ENCODE measurements around the gene HOXD11.

GRCh38 chr2:176082824-176083751 is 24.0 kb upstream of the HOXD11 start:
- TF ChIP-seq, protein P1, sequence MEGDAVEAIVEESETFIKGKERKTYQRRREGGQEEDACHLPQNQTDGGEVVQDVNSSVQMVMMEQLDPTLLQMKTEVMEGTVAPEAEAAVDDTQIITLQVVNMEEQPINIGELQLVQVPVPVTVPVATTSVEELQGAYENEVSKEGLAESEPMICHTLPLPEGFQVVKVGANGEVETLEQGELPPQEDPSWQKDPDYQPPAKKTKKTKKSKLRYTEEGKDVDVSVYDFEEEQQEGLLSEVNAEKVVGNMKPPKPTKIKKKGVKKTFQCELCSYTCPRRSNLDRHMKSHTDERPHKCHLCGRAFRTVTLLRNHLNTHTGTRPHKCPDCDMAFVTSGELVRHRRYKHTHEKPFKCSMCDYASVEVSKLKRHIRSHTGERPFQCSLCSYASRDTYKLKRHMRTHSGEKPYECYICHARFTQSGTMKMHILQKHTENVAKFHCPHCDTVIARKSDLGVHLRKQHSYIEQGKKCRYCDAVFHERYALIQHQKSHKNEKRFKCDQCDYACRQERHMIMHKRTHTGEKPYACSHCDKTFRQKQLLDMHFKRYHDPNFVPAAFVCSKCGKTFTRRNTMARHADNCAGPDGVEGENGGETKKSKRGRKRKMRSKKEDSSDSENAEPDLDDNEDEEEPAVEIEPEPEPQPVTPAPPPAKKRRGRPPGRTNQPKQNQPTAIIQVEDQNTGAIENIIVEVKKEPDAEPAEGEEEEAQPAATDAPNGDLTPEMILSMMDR (IDR thresholded peaks at IDR 0.05): no peak
- TF ChIP-seq POLR2AphosphoS5 (IDR thresholded peaks at IDR 0.05) (no peak), POLR2A (IDR thresholded peaks at IDR 0.05) (no peak)

Data from breast epithelium (tissue), 3 donors.